ENCODE measurements around the gene ZBTB17.

The ZBTB17 gene

GRCh38 chr1:15938628-15939161 is 37.2 kb downstream of the ZBTB17 start:
- H3K4me2 ChIP-seq (ENCODE audit: low read length), result no peak overlapping the region
- H3K36me3 ChIP-seq (replicated peaks; ENCODE audit: low read depth, low read length), result peaks cover 19% of the 10 kb centered on the region
- H3K27ac ChIP-seq (ENCODE audit: low read length), result no peak overlapping the region

GRCh38 chr1:15937706-15938168 is 38.2 kb downstream of the ZBTB17 start:
- H3K79me2 ChIP-seq (ENCODE audit: low read length), result no peaks in the 10 kb centered on the region
- H3K27ac ChIP-seq (ENCODE audit: low read length), result no peak overlapping the region
- TF ChIP-seq, protein P1, sequence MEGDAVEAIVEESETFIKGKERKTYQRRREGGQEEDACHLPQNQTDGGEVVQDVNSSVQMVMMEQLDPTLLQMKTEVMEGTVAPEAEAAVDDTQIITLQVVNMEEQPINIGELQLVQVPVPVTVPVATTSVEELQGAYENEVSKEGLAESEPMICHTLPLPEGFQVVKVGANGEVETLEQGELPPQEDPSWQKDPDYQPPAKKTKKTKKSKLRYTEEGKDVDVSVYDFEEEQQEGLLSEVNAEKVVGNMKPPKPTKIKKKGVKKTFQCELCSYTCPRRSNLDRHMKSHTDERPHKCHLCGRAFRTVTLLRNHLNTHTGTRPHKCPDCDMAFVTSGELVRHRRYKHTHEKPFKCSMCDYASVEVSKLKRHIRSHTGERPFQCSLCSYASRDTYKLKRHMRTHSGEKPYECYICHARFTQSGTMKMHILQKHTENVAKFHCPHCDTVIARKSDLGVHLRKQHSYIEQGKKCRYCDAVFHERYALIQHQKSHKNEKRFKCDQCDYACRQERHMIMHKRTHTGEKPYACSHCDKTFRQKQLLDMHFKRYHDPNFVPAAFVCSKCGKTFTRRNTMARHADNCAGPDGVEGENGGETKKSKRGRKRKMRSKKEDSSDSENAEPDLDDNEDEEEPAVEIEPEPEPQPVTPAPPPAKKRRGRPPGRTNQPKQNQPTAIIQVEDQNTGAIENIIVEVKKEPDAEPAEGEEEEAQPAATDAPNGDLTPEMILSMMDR (IDR thresholded peaks at IDR 0.05; ENCODE audit: low read depth, low read length), result no peak
- TF ChIP-seq EZH2phosphoT487 (IDR thresholded peaks at IDR 0.05; ENCODE audit: low read depth), result no peak
- peaks cover 14% of the 10 kb centered on the region for H3K36me3 ChIP-seq (replicated peaks; ENCODE audit: low read depth, low read length)
- no peaks in the 10 kb centered on the region for H4K20me1 ChIP-seq (ENCODE audit: insufficient read depth, low read length)
- no peak overlapping the region for H2AFZ ChIP-seq (ENCODE audit: low read depth, low read length)
- H3K9me3 ChIP-seq (ENCODE audit: insufficient read depth, low read length), result no peaks in the 10 kb centered on the region
- H3K4me1 ChIP-seq (ENCODE audit: low read length), result no peaks in the 10 kb centered on the region
- no peak overlapping the region for H3K4me2 ChIP-seq (ENCODE audit: low read length)
- no peaks in the 10 kb centered on the region for H3K27me3 ChIP-seq (ENCODE audit: low read depth, low read length)
- no peak overlapping the region for H3K4me3 ChIP-seq (ENCODE audit: low read length)
- H3K9ac ChIP-seq (ENCODE audit: low read length), result no peak overlapping the region

More at GRCh38 chr1:15938628-15939161, 37.2 kb downstream of the ZBTB17 start:
- no peaks in the 10 kb centered on the region for H3K9me3 ChIP-seq (ENCODE audit: insufficient read depth, low read length)
- no peaks in the 10 kb centered on the region for H3K4me1 ChIP-seq (ENCODE audit: low read length)
- H2AFZ ChIP-seq (ENCODE audit: low read depth, low read length), result no peak overlapping the region
- TF ChIP-seq, protein P1 (IDR thresholded peaks at IDR 0.05; ENCODE audit: low read depth, low read length), result no peak
- no peak for TF ChIP-seq EZH2phosphoT487 (IDR thresholded peaks at IDR 0.05; ENCODE audit: low read depth)
- no peak overlapping the region for H3K4me3 ChIP-seq (ENCODE audit: low read length)
- H3K27me3 ChIP-seq (ENCODE audit: low read depth, low read length), result no peaks in the 10 kb centered on the region
- H4K20me1 ChIP-seq (ENCODE audit: insufficient read depth, low read length), result no peaks in the 10 kb centered on the region
- no peak overlapping the region for H3K9ac ChIP-seq (ENCODE audit: low read length)
- no peaks in the 10 kb centered on the region for H3K79me2 ChIP-seq (ENCODE audit: low read length)

GRCh38 chr1:15937146-15937545 is 38.8 kb downstream of the ZBTB17 start:
- H3K27ac ChIP-seq (ENCODE audit: low read length), result no peak overlapping the region
- no peaks in the 10 kb centered on the region for H4K20me1 ChIP-seq (ENCODE audit: insufficient read depth, low read length)
- H3K9me3 ChIP-seq (ENCODE audit: insufficient read depth, low read length), result no peaks in the 10 kb centered on the region
- H3K4me2 ChIP-seq (ENCODE audit: low read length), result no peak overlapping the region
- no peaks in the 10 kb centered on the region for H3K79me2 ChIP-seq (ENCODE audit: low read length)
- no peak overlapping the region for H3K4me3 ChIP-seq (ENCODE audit: low read length)
- H2AFZ ChIP-seq (ENCODE audit: low read depth, low read length), result no peak overlapping the region
- H3K4me1 ChIP-seq (ENCODE audit: low read length), result no peaks in the 10 kb centered on the region
- TF ChIP-seq EZH2phosphoT487 (IDR thresholded peaks at IDR 0.05; ENCODE audit: low read depth), result no peak
- TF ChIP-seq, protein P1 (IDR thresholded peaks at IDR 0.05; ENCODE audit: low read depth, low read length), result no peak
- H3K36me3 ChIP-seq (replicated peaks; ENCODE audit: low read depth, low read length), result peaks cover 11% of the 10 kb centered on the region
- no peak overlapping the region for H3K9ac ChIP-seq (ENCODE audit: low read length)
- no peaks in the 10 kb centered on the region for H3K27me3 ChIP-seq (ENCODE audit: low read depth, low read length)

GRCh38 chr1:15936025-15936424 is 39.9 kb downstream of the ZBTB17 start:
- H3K27ac ChIP-seq (ENCODE audit: low read length), result no peak overlapping the region
- H3K27me3 ChIP-seq (ENCODE audit: low read depth, low read length), result no peaks in the 10 kb centered on the region
- H4K20me1 ChIP-seq (ENCODE audit: insufficient read depth, low read length), result no peaks in the 10 kb centered on the region
- H3K9ac ChIP-seq (ENCODE audit: low read length), result no peak overlapping the region
- no peak overlapping the region for H3K4me2 ChIP-seq (ENCODE audit: low read length)
- H2AFZ ChIP-seq (ENCODE audit: low read depth, low read length), result no peak overlapping the region
- no peaks in the 10 kb centered on the region for H3K79me2 ChIP-seq (ENCODE audit: low read length)
- no peaks in the 10 kb centered on the region for H3K4me1 ChIP-seq (ENCODE audit: low read length)
- H3K9me3 ChIP-seq (ENCODE audit: insufficient read depth, low read length), result no peaks in the 10 kb centered on the region
- peaks cover 11% of the 10 kb centered on the region for H3K36me3 ChIP-seq (replicated peaks; ENCODE audit: low read depth, low read length)
- no peak overlapping the region for H3K4me3 ChIP-seq (ENCODE audit: low read length)
- TF ChIP-seq EZH2phosphoT487 (IDR thresholded peaks at IDR 0.05; ENCODE audit: low read depth), result no peak
- TF ChIP-seq, protein P1 (IDR thresholded peaks at IDR 0.05; ENCODE audit: low read depth, low read length), result no peak
